Cardiac septum (tissue), 1 donor: ENCODE measurements around the gene KCNK18. TPM values are rescaled to one million over a fixed set of nuclear protein-coding genes. Genes with fewer than 3 reads are reported as not detected.

Source experiments
- DNase-seq: peaks from one replicate; pipeline ENCODE4 v3.0.0-alpha.2; 2020; ENCODE audit warnings: low spot score
- intact Hi-C: fragments of 100-400 bp; cut with DNase I; formaldehyde crosslinking; loops from one replicate; pipeline ENCODE4 v1.14.0; 2022
- long read RNA-seq: library from polyadenylated mRNA; unstranded; transcript quantifications from one replicate; pipeline ENCODE4 v2.0.0, GENCODE V29; 2021
- total RNA-seq: library from RNA; stranded (reverse); fragmentation: NEBNext Ultra II Directional; extraction: Animal tissue kit (Norgen Biotek cat#: 25700); gene quantifications from one replicate; pipeline ENCODE4 v1.2.1, GENCODE V29; 2021
- donor health status: DM: no; HTN: no; CAD: no.

Gene KCNK18
- total RNA-seq, result not detected
- long read RNA-seq, result 0 reads

- intact Hi-C loops, result no loop called here
- no peak for DNase-seq
These were observed at the start of gene KCNK18 for GRCh38 chr10:117197189-117197588. Gene KCNK18 (plus strand): TSS chr10:117197489. CDS start chr10:117197489, 0 bp downstream.

DNA sequence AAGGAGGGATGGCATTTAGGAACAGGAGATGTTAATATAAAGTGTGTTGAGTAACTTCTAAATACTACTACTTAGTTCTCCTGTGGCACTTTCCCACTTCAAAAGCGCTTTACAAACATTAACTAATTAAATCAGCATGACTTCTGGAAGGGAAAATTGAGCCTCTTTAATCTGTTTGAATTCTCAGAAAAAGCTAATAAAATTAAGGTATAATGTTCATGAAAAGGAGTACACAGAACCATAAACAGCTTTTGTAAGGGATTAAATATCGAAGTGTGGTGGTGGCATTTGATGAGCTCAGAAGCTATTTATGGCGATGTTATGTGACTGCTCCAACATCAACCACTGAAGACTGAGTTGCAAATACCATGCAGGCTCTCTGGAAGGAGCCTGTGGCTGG lies 49.0 kb upstream of the KCNK18 start:
- DNase-seq, result no peak
- intact Hi-C loops, result no loop called here

DNA sequence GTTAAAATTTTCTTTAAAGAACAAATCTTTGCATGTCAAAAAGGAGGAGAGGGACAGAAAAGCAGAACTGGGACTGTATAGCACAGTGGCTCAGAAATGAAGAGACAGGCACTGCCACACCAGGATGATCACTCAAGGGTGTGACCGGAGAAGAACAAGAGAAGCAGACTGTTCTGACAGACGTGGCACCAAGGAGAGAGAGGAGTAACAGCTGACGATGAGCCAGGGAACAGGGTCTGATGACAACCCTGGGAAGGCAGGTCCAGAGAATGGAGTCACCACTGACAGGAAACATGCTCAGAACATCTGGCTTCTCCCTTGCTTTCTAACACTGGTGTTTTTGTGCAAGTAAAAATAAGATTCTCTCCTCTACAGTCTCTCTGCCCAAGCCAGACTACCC lies 44.6 kb upstream of the KCNK18 start:
- intact Hi-C loops, result no loop called here
- no peak for DNase-seq

DNA sequence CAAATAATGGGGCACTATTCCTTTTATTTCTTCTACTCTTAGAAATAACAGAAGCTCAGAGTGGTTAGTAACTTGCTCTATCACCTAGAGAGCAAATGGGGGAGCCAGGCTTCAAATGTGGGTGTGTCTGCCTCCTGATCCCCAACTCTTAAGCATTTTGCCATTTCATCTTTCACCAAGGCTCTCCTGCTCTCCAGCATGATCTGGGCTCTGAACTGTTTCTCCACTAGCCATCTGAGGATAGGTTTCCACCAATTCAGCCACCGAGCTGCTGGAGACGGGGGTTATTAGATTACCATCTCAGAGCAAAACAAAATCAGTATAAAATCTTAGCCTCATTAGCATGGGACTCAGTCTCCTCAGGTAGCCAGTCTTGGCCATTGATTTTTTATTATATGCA lies 39.0 kb upstream of the KCNK18 start:
- intact Hi-C loops, result no loop called here
- no peak for DNase-seq

DNA sequence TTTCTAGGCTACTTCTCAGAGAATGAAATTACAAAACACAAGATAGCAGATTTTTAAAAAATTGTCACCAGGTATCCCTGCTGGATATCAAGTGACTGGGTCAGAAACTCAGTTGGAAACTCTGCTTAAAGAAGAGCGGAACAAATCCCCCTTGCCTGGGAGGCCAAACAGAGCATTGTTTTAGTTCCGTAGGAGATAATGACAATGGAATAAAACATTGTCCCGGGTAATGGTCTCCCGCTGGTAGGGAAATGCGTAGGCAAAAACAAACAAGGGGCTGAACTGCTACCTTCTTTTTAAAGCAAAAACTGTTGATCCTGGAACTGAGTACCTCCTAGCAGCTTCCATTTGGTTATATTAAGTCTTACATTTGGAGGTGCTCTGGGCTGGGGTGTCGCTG lies 37.9 kb upstream of the KCNK18 start:
- no peak for DNase-seq
- intact Hi-C loops, result no loop called here

- intact Hi-C loops, result no loop called here
- DNase-seq, result no peak
These were observed 36.7 kb upstream of the KCNK18 start for GRCh38 chr10:117160567-117160966.

DNA sequence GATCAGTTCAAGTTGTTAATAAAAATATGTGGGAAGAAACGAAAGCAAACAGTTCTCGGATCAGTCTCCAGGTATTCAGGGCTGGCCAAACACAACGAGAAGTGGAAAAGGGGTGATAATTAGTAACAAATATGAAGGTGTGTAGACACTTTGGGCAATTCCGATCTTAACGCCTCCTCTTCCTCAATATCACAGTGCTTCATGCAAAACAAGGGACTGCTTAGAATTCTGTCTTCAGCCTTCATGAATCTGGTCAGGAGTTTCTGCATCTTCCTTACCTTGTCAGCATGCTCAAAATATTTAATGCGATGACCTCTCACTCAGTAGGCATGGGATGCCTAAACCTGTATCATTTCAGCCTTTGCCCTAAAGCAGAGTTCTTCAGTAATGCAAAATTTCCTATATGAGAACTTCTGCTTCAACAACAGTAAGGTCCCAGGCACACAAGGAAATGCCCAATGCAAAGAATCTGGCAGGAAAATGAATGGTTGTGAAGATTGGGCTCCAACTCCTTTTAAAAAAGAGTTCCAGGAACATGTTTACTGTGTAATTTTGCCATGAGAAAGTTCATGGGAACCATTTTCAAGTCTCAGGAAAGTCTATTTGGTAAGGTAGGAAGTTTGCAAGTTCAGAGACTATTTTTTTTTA lies 35.8 kb upstream of the KCNK18 start:
- DNase-seq, result no peak
- intact Hi-C loops, result no loop called here

- intact Hi-C loops, result no loop called here
These were observed 34.9 kb upstream of the KCNK18 start for GRCh38 chr10:117162093-117163060.

GRCh38 chr10:117163061-117163953 lies 34.0 kb upstream of the KCNK18 start:
- no peak for DNase-seq
- intact Hi-C loops, result no loop called here

More at GRCh38 chr10:117162093-117163060, 34.9 kb upstream of the KCNK18 start:
- DNase-seq, result no peak

DNA sequence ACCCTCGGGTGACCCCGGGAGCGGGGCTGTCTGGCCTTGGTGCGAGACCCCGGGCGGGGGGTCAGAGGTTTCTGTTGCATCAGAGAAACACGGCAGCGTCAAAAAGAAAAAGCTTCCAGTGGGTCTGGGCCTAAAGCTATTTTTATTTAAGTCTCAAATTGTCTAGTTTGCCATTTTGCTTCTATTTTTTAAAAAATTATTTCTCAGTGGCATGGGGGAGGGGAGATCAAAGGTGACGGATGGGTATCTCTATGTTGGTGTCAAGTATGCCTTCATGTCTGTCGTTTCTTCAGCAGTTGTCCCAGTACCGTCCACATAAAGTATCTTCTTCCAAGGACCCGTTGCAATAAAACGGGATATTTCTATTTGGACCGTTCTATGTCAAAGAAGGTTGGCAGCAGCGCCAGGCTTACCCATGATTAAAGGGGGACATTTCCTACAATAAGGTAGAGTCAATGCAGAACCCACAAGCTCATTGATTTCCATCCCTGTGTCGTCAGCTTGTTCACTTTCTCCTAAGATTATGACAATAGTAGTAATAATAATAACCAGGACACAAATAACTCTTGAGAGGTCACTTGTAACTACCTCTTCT lies 33.2 kb upstream of the KCNK18 start:
- intact Hi-C loops, result no loop called here
- no peak for DNase-seq

GRCh38 chr10:117164592-117165537 lies 32.4 kb upstream of the KCNK18 start:
- intact Hi-C loops, result loop anchor here (5.0 kb wide), 1 partner anchor 483 kb away; no protein-coding TSS in a partner anchor
- no peak for DNase-seq

DNA sequence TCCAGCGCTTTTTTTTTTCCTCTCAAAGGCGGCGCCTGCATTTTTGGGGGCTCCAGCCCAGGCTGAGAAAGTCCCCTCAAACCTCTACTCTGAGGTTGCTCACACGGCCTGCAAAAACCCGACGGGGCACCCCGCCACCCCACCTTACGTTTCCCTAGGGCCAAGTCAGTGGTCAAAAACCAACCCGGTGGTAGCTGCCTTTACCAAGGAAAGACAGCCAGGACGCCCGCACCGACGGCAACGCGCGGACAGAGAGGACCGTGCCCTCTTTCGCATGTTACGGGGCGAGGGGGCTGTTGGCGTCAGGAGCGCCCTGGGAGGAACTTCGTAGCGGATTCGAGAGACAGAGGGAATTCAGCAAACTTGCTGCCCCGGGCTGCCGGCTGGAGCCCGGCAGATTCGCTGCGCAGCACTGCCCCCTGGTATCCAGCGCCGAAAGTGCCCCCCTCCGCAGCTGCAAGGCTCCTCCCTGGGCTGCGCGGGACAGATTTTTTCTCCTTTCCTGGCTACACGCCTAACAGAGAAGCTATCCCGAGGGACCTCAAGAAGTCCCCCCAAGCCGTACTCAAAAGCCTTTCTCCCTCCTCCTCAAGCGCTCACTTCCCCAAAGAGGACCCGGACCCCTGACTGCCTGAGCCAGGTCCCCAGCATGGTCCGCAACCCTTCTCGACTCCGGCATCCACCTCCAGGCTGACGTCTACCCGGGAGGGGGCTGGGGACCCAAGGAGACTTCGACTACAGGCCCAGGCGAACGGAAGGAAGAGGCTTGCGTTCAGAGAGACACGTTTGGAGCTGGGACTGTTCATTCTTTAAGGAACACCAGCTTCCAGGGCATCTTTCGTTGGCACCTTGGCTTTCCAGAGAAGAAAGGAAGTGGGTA lies 31.5 kb upstream of the KCNK18 start:
- intact Hi-C loops, result loop anchor here (5.0 kb wide), 1 partner anchor 483 kb away; no protein-coding TSS in a partner anchor
- no peak for DNase-seq

- DNase-seq, result no peak
- intact Hi-C loops, result loop anchor here (5.0 kb wide), 1 partner anchor 484 kb away; no protein-coding TSS in a partner anchor
These were observed 30.6 kb upstream of the KCNK18 start for GRCh38 chr10:117166418-117167345.

DNA sequence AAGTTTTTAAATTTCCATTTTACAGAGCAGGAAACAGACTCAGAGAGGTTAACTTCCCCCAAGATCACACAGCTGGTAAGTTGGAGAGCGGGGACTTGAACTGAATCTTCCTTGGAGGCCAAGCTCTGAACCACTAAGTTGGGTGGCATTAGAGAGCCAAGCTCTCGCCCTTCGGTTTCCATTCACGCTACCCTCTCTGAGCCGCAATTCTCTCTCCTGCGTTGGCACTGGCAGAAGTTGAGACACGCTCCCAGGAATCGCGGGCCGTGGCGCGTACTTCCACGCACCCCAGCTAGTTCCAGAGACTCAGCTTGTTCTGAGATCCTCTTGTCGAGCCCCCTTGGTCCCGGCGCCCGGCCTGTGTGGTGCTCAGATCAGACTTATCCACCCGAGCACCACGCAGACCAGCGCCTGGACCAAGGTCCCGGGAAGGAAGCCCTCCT lies 29.9 kb upstream of the KCNK18 start:
- no peak for DNase-seq
- intact Hi-C loops, result loop anchor here (5.0 kb wide), 1 partner anchor 485 kb away; no protein-coding TSS in a partner anchor

- intact Hi-C loops, result loop anchor here (5.0 kb wide), 1 partner anchor 486 kb away; no protein-coding TSS in a partner anchor
- DNase-seq, result peak; percentile 82
These were observed 29.3 kb upstream of the KCNK18 start for GRCh38 chr10:117167789-117168674.
